GM12878 (cell line): ENCODE results near the gene ANKRD6. TPM values are rescaled to one million over a fixed set of nuclear protein-coding genes. Genes with fewer than 3 reads are reported as not detected.

Source experiments
- ATAC-seq: fragments of 200-7000 bp; cut with Tn5 transposase; 3 replicates; pipeline ENCODE4 v1.9.1; 2020; ENCODE audit warnings: mild to moderate bottlenecking, moderate library complexity
- BruUV-seq: library from RNA; stranded (reverse); fragments of 400-500 nt; replicated peaks from 2 replicates; lab custom pipeline; 2021; lab: Mats Ljungman, UMichigan
- CTCF ChIA-PET: fragments of 300-600 bp; sonication (Branson Sonifier 250); formaldehyde crosslinking; extraction: SDS; loops from one replicate; lab custom pipeline; 2021; ENCODE audit warnings: inconsistent platforms; lab: Yijun Ruan, JAX
- POLR2A ChIA-PET: fragments of 350-600 bp; formaldehyde crosslinking; extraction: SDS; loops from one replicate; lab custom pipeline; 2021; ENCODE audit warnings: inconsistent platforms; lab: Charles Lee
- RAD21 ChIA-PET: fragments of 300-600 bp; sonication (Branson Sonifier 250); formaldehyde crosslinking; loops from one replicate; lab custom pipeline; 2023; ENCODE audit warnings: antibody characterized with exemption; ENCODE audit not compliant: unreplicated experiment; lab: Charles Lee
- SMC1A ChIA-PET: fragments of 300-600 bp; sonication (Branson Sonifier 250); formaldehyde crosslinking; loops from one replicate; lab custom pipeline; 2023; ENCODE audit not compliant: unreplicated experiment, uncharacterized antibody; lab: Charles Lee
- DNase-seq: peaks from one replicate; pipeline ENCODE4 v3.0.0-alpha.2; 2011; ENCODE audit warnings: low read depth, low spot score
- FAIRE-seq: peaks from 3 replicates; lab custom pipeline; 2011; peaks lifted over from hg19 to GRCh38; lab: Jason Lieb, UNC
- H2AFZ ChIP-seq: 2 replicates; pipeline ENCODE4 v1.6.0; 2011; ENCODE audit warnings: low read depth, low read length, control low read depth; ENCODE audit not compliant: control insufficient read depth
- H3K27ac ChIP-seq: 2 replicates; pipeline ENCODE4 v1.5.1; 2011; ENCODE audit warnings: control low read depth; ENCODE audit not compliant: control insufficient read depth, insufficient read depth
- H3K27me3 ChIP-seq, 2 experiments: replicated peaks in 1 of 2; 2 replicates each; pipeline versions ENCODE4 v1.6.0 to v1.6.1; 2011; ENCODE audit warnings: low read length in 1 of 2; ENCODE audit not compliant: control insufficient read depth in 2 of 2, insufficient read depth in 2 of 2
- H3K36me3 ChIP-seq, 2 experiments: 2 replicates each; pipeline ENCODE4 v1.5.1; 2011; ENCODE audit warnings: low read length in 1 of 2; ENCODE audit not compliant: control insufficient read depth in 2 of 2, insufficient read depth in 2 of 2
- H3K4me1 ChIP-seq: 2 replicates; pipeline ENCODE4 v1.6.1; 2011; ENCODE audit warnings: mild to moderate bottlenecking, low read length, moderate library complexity, mixed read lengths; ENCODE audit not compliant: control insufficient read depth, insufficient read depth
- H3K4me2 ChIP-seq: 2 replicates; pipeline ENCODE4 v1.6.0; 2011; ENCODE audit warnings: control low read depth; ENCODE audit not compliant: control insufficient read depth, insufficient read depth
- H3K4me3 ChIP-seq: fragments of 200-600 bp; sonication (generic); 2 replicates; pipeline ENCODE4 v1.5.1; 2016
- H3K79me2 ChIP-seq: 2 replicates; pipeline ENCODE4 v1.6.0; 2011; ENCODE audit warnings: low read length; ENCODE audit not compliant: control insufficient read depth, insufficient read depth
- H3K9ac ChIP-seq: 2 replicates; pipeline ENCODE4 v1.8.0; 2011; ENCODE audit warnings: low read length, control low read depth, mixed read lengths; ENCODE audit not compliant: control insufficient read depth, insufficient read depth
- H3K9me3 ChIP-seq: replicated peaks from 3 replicates; pipeline ENCODE4 v1.5.1; 2011; ENCODE audit warnings: mild to moderate bottlenecking, low read length; ENCODE audit not compliant: control insufficient read depth, insufficient read depth
- H4K20me1 ChIP-seq: 2 replicates; pipeline ENCODE4 v1.6.0; 2011; ENCODE audit not compliant: control insufficient read depth, insufficient read depth
- CREM ChIP-seq: IDR thresholded peaks from 2 replicates; pipeline ENCODE4 v1.6.1; 2014; ENCODE audit warnings: antibody characterized with exemption, low read depth
- KAT2A ChIP-seq: conservative IDR thresholded peaks from 2 replicates; pipeline ENCODE4 v1.6.1; 2011; ENCODE audit warnings: low read depth, low read length; ENCODE audit not compliant: control insufficient read depth
- SIX5 ChIP-seq: IDR thresholded peaks from 2 replicates; pipeline ENCODE4 v1.6.1; 2011; ENCODE audit warnings: mild to moderate bottlenecking, low read depth, low read length, moderate library complexity; ENCODE audit not compliant: severe bottlenecking
- ZNF592 ChIP-seq: fragments of 450-650 bp; IDR thresholded peaks from 2 replicates; pipeline ENCODE4 v1.6.1; 2017; ENCODE audit warnings: mild to moderate bottlenecking, moderate library complexity
- WGBS: methylation state at CpG from one replicate; pipeline ENCODE4 v1.1.6; 2016; ENCODE audit warnings: low lambda C conversion rate; ENCODE audit not compliant: insufficient replicate concordance, insufficient coverage; ENCODE audit errors: missing lambda C conversion rate; 5-methylcytosine and 5-hydroxymethylcytosine counted together
- in situ Hi-C: fragments of 300-500 bp; cut with MboI; formaldehyde crosslinking; loops from 9 replicates; pipeline ENCODE4 v1.14.3; 2018; ENCODE audit warnings: mixed read lengths
- intact Hi-C: fragments of 100-400 bp; cut with micrococcal nuclease; formaldehyde crosslinking; loops from one replicate; pipeline ENCODE4 v1.14.2; 2022; ENCODE audit not compliant: unreplicated experiment
- polyA plus RNA-seq, 11 experiments: library from polyadenylated mRNA; depleted of rRNA in 4 of 11; unstranded in 6 of 11; stranded (reverse) in 5 of 11; fragments of >200 nt; fragmentation: Nextera tagmentation in 4 of 11; fragmentation: Illumina TruSeq in 1 of 11; extraction: Ambion mirVana in 4 of 11; extraction: Trizol in 1 of 11; gene quantifications; 1 replicate in 1 of 11; 2 replicates in 10 of 11; pipeline versions ENCODE4 v1.2.1 to v1.2.3, GENCODE V29; 2011 to 2016; ENCODE audit warnings: inconsistent platforms in 2 of 11, missing spikeins in 2 of 11, low read depth in 1 of 11
- total RNA-seq, 4 experiments: library from RNA; depleted of rRNA in 3 of 4; stranded (reverse); fragments of >200 nt in 3 of 4; fragmentation: Illumina TruSeq in 1 of 4; extraction: Trizol in 1 of 4; gene quantifications; 2 replicates each; pipeline versions ENCODE4 v1.2.1 to v1.2.3, GENCODE V29; 2013 to 2021
- TF ChIP-seq, protein P1 (sequence below): fragments of 450-650 bp; IDR thresholded peaks from 2 replicates; pipeline ENCODE4 v1.6.1; 2014; ENCODE audit warnings: mild to moderate bottlenecking

Gene ANKRD6
- total and polyA plus RNA-seq, 10 of the 15 experiments (the other 5 are each of a cell fraction or from before 2014, with no cell fraction given) = 0.03 to 0.90 (median 0.38) TPM

DNA sequence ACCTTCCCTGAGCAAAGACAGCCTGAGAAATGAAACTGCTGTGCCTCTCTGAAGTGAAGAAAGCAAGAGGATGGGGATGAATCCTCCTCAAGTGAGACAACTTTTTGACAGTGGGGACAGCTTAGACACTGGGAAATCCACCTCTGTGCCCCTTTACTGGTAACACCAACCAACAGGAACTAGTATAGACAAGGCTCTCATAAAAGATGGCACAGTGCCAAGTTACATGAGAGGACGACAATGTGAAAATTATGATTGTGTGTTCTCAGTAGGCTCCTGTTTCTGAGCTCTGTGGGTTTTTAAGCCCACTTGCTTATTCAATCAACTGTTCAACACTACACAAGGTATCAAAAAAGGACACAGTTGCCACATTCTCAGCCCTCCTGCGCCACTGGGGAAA, 247.2 kb downstream of the ANKRD6 start:
- Histone ChIP-seq H3K27ac (no peak overlapping the region), H3K36me3 (peaks cover 28 to 46% of the 10 kb centered on the region in 2 experiments), H2AFZ (no peak overlapping the region), H3K4me3 (no peak overlapping the region), H3K9me3 (no peaks in the 10 kb centered on the region), H3K9ac (no peak overlapping the region), H3K4me2 (no peak overlapping the region), H4K20me1 (no peaks in the 10 kb centered on the region), H3K4me1 (no peaks in the 10 kb centered on the region), H3K27me3 (no peaks in the 10 kb centered on the region), H3K79me2 (no peaks in the 10 kb centered on the region)
- TF ChIP-seq SIX5 (no peak), CREM (no peak)
- CTCF ChIA-PET = no interaction called here
- RAD21 ChIA-PET = no interaction called here
- 95% methylated on average over 2 of the region's 2 CpGs for WGBS
- ATAC-seq (no peak), FAIRE-seq (no peak), DNase-seq (no peak)
- POLR2A ChIA-PET = no interaction called here
- intact Hi-C loops = no loop called here
- BruUV-seq = no TSS peak
- in situ Hi-C loops = no loop called here
- SMC1A ChIA-PET = interaction anchor here (0.7 kb wide), 1 partner anchor 12 kb away, joined by 3 read pairs; no protein-coding TSS in a partner anchor

DNA sequence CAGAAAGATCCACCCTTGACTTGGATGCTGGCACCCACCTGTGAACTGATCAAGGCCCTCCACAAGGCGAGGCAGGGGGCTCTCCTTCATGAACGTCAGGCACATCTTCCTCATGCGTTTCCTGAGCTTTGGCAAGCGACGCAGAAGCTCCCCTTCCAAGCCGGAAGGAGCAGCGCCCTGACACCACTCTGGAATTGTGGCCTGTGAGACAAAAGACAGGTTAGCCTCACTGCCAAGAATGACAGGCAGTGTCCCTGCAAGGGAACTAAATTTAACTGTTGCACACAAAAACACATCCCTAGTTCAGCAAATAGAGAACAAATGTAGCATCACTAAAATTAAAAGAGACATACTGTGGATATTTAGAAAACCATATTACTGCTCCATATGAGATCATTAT, 247.6 kb downstream of the ANKRD6 start:
- no peaks in the 10 kb centered on the region for H4K20me1 ChIP-seq
- no peak overlapping the region for H3K27ac ChIP-seq
- no peak overlapping the region for H3K4me2 ChIP-seq
- no peak overlapping the region for H3K9ac ChIP-seq
- H3K79me2 ChIP-seq = no peaks in the 10 kb centered on the region
- no TSS peak for BruUV-seq
- DNase-seq (no peak), ATAC-seq (no peak), FAIRE-seq (no peak)
- SMC1A ChIA-PET = no interaction called here
- POLR2A ChIA-PET = no interaction called here
- intact Hi-C loops (no loop called here), in situ Hi-C loops (no loop called here)
- no peaks in the 10 kb centered on the region for H3K9me3 ChIP-seq
- peaks cover 25 to 43% of the 10 kb centered on the region in 2 experiments for H3K36me3 ChIP-seq
- H3K4me3 ChIP-seq = no peak overlapping the region
- RAD21 ChIA-PET = no interaction called here
- CTCF ChIA-PET = no interaction called here
- WGBS = 94% methylated on average over 7 of the region's 7 CpGs
- no peaks in the 10 kb centered on the region for H3K27me3 ChIP-seq
- H2AFZ ChIP-seq = no peak overlapping the region
- no peaks in the 10 kb centered on the region for H3K4me1 ChIP-seq
- no peak for TF ChIP-seq KAT2A
- TF ChIP-seq, protein P1, sequence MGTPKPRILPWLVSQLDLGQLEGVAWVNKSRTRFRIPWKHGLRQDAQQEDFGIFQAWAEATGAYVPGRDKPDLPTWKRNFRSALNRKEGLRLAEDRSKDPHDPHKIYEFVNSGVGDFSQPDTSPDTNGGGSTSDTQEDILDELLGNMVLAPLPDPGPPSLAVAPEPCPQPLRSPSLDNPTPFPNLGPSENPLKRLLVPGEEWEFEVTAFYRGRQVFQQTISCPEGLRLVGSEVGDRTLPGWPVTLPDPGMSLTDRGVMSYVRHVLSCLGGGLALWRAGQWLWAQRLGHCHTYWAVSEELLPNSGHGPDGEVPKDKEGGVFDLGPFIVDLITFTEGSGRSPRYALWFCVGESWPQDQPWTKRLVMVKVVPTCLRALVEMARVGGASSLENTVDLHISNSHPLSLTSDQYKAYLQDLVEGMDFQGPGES = no peak
- no peak for TF ChIP-seq ZNF592
